ENCODE data around the gene HTR1D. TPM values are rescaled to one million over a fixed set of nuclear protein-coding genes. Genes with fewer than 3 reads are reported as not detected.
"Not testable (repeated sequence)": the region's sequence is repeated elsewhere in the genome, so short reads cannot be mapped to it uniquely, and the experiment has no call there.

Gene HTR1D
- total RNA-seq, 1 experiment from 2014 or later = 5.4 TPM

DNA sequence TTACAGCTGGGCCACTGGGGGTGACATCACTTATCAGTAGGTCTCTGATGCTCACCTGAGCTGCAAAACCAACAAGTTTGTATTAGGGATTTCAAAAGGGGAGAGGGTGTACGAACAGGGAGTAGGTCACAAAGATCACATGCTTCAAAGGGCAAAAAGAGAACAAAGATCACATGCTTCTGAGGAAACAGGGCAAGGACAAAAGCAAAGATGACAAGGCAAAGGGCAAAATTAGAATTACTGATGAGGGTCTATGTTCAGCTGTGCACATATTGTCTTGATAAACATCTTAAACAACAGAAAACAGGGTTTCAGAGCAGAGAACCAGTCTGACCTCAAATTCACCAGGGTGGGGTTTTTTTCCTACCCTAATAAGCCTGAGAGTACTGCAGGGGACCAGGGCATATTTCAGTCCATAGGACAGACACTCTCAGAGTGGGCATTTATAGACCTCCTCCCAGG lies 6.2 kb upstream of the HTR1D start:
- 0 out of 2 replicates have a peak, but pooled peaks have one; percentile 41 for TF ChIP-seq GABPB1 (CRISPR knock-in tag; IDR thresholded peaks at IDR 0.05)
- H3K4me3 Mint-ChIP-seq; ATAC-seq; CTCF ChIA-PET; H3K9me3 Mint-ChIP-seq; H3K36me3 Mint-ChIP-seq; POLR2A ChIA-PET; H3K27ac Mint-ChIP-seq; DNase-seq (ENCODE audit: low spot score): not testable (repeated sequence)
- Mint-ChIP-seq H3K4me1 (peaks cover 21% of the 10 kb centered on the region), H3K27me3 (ENCODE audit: low read depth) (peaks cover 19% of the 10 kb centered on the region)

DNA sequence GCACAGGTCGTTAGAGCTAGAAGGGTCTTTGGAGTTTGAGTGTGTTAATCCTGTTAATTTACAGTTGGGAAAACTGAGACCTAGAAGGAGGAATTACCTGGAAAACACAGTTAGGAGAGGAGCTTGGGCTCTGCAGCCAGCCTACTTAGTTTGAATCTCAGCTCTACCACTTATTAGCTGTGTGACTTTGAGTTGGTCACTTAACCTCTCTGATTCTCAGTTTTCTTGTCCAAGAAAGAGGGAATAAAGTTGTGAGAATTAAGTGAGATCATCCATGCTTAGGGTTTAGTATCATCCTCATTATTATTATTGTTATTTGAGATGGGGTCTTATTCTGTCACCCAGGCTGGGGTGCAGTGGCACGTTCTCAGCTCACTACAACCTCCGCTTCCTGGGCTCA lies 5.4 kb upstream of the HTR1D start:
- peaks cover 6% of the 10 kb centered on the region; the same call in 1 of the 2 replicates for H3K36me3 Mint-ChIP-seq
- H3K27me3 Mint-ChIP-seq (ENCODE audit: low read depth) = peaks cover 27% of the 10 kb centered on the region
- no peak overlapping the region for H3K4me3 Mint-ChIP-seq
- CTCF ChIA-PET = interaction anchor here (1.1 kb wide), 1 partner anchor 16 kb away, joined by 3 read pairs; no protein-coding TSS in a partner anchor
- no peak for DNase-seq (ENCODE audit: low spot score)
- no peak overlapping the region for H3K27ac Mint-ChIP-seq
- ATAC-seq = no peak
- peaks cover 10% of the 10 kb centered on the region for H3K9me3 Mint-ChIP-seq
- POLR2A ChIA-PET = no interaction called here
- H3K4me1 Mint-ChIP-seq = peaks cover 24% of the 10 kb centered on the region
- no peak for TF ChIP-seq JUN (CRISPR knock-in tag; IDR thresholded peaks at IDR 0.05)
- TF ChIP-seq NR1H2 (CRISPR knock-in tag; IDR thresholded peaks at IDR 0.05) = no peak
- no peak for TF ChIP-seq MXD4 (CRISPR knock-in tag; IDR thresholded peaks at IDR 0.05; ENCODE audit: borderline replicate concordance)
- no peak for TF ChIP-seq ETV6 (CRISPR knock-in tag; IDR thresholded peaks at IDR 0.05)
- TF ChIP-seq, protein P1, sequence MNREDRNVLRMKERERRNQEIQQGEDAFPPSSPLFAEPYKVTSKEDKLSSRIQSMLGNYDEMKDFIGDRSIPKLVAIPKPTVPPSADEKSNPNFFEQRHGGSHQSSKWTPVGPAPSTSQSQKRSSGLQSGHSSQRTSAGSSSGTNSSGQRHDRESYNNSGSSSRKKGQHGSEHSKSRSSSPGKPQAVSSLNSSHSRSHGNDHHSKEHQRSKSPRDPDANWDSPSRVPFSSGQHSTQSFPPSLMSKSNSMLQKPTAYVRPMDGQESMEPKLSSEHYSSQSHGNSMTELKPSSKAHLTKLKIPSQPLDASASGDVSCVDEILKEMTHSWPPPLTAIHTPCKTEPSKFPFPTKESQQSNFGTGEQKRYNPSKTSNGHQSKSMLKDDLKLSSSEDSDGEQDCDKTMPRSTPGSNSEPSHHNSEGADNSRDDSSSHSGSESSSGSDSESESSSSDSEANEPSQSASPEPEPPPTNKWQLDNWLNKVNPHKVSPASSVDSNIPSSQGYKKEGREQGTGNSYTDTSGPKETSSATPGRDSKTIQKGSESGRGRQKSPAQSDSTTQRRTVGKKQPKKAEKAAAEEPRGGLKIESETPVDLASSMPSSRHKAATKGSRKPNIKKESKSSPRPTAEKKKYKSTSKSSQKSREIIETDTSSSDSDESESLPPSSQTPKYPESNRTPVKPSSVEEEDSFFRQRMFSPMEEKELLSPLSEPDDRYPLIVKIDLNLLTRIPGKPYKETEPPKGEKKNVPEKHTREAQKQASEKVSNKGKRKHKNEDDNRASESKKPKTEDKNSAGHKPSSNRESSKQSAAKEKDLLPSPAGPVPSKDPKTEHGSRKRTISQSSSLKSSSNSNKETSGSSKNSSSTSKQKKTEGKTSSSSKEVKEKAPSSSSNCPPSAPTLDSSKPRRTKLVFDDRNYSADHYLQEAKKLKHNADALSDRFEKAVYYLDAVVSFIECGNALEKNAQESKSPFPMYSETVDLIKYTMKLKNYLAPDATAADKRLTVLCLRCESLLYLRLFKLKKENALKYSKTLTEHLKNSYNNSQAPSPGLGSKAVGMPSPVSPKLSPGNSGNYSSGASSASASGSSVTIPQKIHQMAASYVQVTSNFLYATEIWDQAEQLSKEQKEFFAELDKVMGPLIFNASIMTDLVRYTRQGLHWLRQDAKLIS (CRISPR knock-in tag; IDR thresholded peaks at IDR 0.05; ENCODE audit: borderline replicate concordance) = no peak
- TF ChIP-seq ERG (CRISPR knock-in tag; IDR thresholded peaks at IDR 0.05) = no peak
- TF ChIP-seq CREB1 (CRISPR knock-in tag; IDR thresholded peaks at IDR 0.05) = no peak
- no peak for TF ChIP-seq RELA (CRISPR knock-in tag; IDR thresholded peaks at IDR 0.05; ENCODE audit: borderline replicate concordance)
- no peak for TF ChIP-seq TCF7 (CRISPR knock-in tag; IDR thresholded peaks at IDR 0.05; ENCODE audit: low read depth)
- no peak for TF ChIP-seq ZBTB21 (CRISPR knock-in tag; IDR thresholded peaks at IDR 0.05; ENCODE audit: borderline replicate concordance)
- TF ChIP-seq SMAD3 (CRISPR knock-in tag; IDR thresholded peaks at IDR 0.05; ENCODE audit: borderline replicate concordance) = no peak
- no peak for TF ChIP-seq ZNF396 (CRISPR knock-in tag; IDR thresholded peaks at IDR 0.05; ENCODE audit: borderline replicate concordance)
- TF ChIP-seq, protein P2, sequence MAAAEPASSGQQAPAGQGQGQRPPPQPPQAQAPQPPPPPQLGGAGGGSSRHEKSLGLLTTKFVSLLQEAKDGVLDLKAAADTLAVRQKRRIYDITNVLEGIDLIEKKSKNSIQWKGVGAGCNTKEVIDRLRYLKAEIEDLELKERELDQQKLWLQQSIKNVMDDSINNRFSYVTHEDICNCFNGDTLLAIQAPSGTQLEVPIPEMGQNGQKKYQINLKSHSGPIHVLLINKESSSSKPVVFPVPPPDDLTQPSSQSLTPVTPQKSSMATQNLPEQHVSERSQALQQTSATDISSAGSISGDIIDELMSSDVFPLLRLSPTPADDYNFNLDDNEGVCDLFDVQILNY (CRISPR knock-in tag; IDR thresholded peaks at IDR 0.05) = no peak
- TF ChIP-seq SOX15 (CRISPR knock-in tag; IDR thresholded peaks at IDR 0.05) = no peak
- TF ChIP-seq ZNF232 (CRISPR knock-in tag; IDR thresholded peaks at IDR 0.05) = no peak
- no peak for TF ChIP-seq GTF2I (CRISPR knock-in tag; conservative IDR thresholded peaks at IDR 0.05)
- no peak for TF ChIP-seq MAX (CRISPR knock-in tag; IDR thresholded peaks at IDR 0.05)
- no peak for TF ChIP-seq NR2C2 (CRISPR knock-in tag; IDR thresholded peaks at IDR 0.05)
- no peak for TF ChIP-seq EMX1 (CRISPR knock-in tag; IDR thresholded peaks at IDR 0.05)
- TF ChIP-seq ZNF416 (CRISPR knock-in tag; IDR thresholded peaks at IDR 0.05) = no peak

Data from WTC11 (cell line).